HepG2 (cell line): ENCODE results near the gene MRPL51. TPM values are rescaled to one million over a fixed set of nuclear protein-coding genes. Genes with fewer than 3 reads are reported as not detected.

Experiments used
- ARID3A ChIP-seq: IDR thresholded peaks from 2 replicates; pipeline ENCODE4 v1.6.1; 2012; ENCODE audit warnings: low read depth, low read length, improper control_type of control experiment
- BCLAF1 ChIP-seq: fragments of 450-650 bp; IDR thresholded peaks from 2 replicates; pipeline ENCODE4 v1.6.1; 2017; ENCODE audit warnings: mild to moderate bottlenecking
- CENPBD1 ChIP-seq: sonication (generic); formaldehyde crosslinking; IDR thresholded peaks from 2 replicates; pipeline ENCODE4 v1.8.0; 2022; ENCODE audit warnings: missing genetic modification reagents, low read depth, mild to moderate bottlenecking, borderline replicate concordance
- CREB3 ChIP-seq: sonication (generic); formaldehyde crosslinking; IDR thresholded peaks from 2 replicates; pipeline ENCODE4 v1.5.0; 2020; ENCODE audit warnings: missing genetic modification reagents
- HDAC6 ChIP-seq: fragments of 200-600 bp; sonication (generic); IDR thresholded peaks from 2 replicates; pipeline ENCODE4 v1.7.0; 2017; ENCODE audit warnings: mild to moderate bottlenecking, antibody characterized with exemption, low read length, low read depth
- MAF1 ChIP-seq: sonication (generic); formaldehyde crosslinking; IDR thresholded peaks from 2 replicates; pipeline ENCODE4 v1.5.0; 2020; ENCODE audit warnings: missing genetic modification reagents, borderline replicate concordance
- MTF1 ChIP-seq: sonication (generic); formaldehyde crosslinking; IDR thresholded peaks from 2 replicates; pipeline ENCODE4 v1.5.0; 2020; ENCODE audit warnings: missing genetic modification reagents
- MTF2 ChIP-seq: sonication (generic); formaldehyde crosslinking; IDR thresholded peaks from 2 replicates; pipeline ENCODE4 v1.5.0; 2020; ENCODE audit warnings: missing genetic modification reagents, borderline replicate concordance
- MYPOP ChIP-seq: sonication (generic); formaldehyde crosslinking; IDR thresholded peaks from 2 replicates; pipeline ENCODE4 v1.8.1; 2023; ENCODE audit warnings: mild to moderate bottlenecking, moderate library complexity, missing genetic modification reagents
- NONO ChIP-seq, 2 experiments: fragments of 450-650 bp in 1 of 2; sonication (generic) in 1 of 2; formaldehyde crosslinking in 1 of 2; IDR thresholded peaks in 1 of 2; conservative IDR thresholded peaks in 1 of 2; 2 replicates each; pipeline versions ENCODE4 v1.6.1 to v1.8.0; 2017 to 2022; ENCODE audit warnings: mild to moderate bottlenecking in 1 of 2, missing genetic modification reagents in 1 of 2, moderate library complexity in 1 of 2
- U2AF1 ChIP-seq: fragments of 200-400 bp; formaldehyde crosslinking; optimal IDR thresholded peaks from 2 replicates; pipeline ENCODE3; 2017; ENCODE audit warnings: mild to moderate bottlenecking, low read depth, low read length
- ZNF503 ChIP-seq: sonication (generic); formaldehyde crosslinking; IDR thresholded peaks from 2 replicates; pipeline ENCODE4 v1.4.0; 2020; ENCODE audit warnings: missing genetic modification reagents
- ZNF574 ChIP-seq: sonication (generic); formaldehyde crosslinking; IDR thresholded peaks from 2 replicates; pipeline ENCODE4 v1.4.0; 2020; ENCODE audit warnings: missing genetic modification reagents
- ZNF678 ChIP-seq: sonication (generic); formaldehyde crosslinking; IDR thresholded peaks from 2 replicates; pipeline ENCODE4 v1.4.0; 2020; ENCODE audit warnings: mild to moderate bottlenecking, missing genetic modification reagents
- polyA plus RNA-seq, 8 experiments: library from polyadenylated mRNA; depleted of rRNA in 3 of 8; stranded (reverse) in 7 of 8; unstranded in 1 of 8; fragments of >200 nt; fragmentation: Illumina TruSeq in 4 of 8; extraction: Trizol in 4 of 8; gene quantifications; 2 replicates each; pipeline versions ENCODE4 v1.2.1 to v1.2.3, GENCODE V29; 2011 to 2016; ENCODE audit warnings: low read depth in 4 of 8, missing spikeins in 1 of 8, mixed read lengths in 1 of 8; ENCODE audit not compliant: insufficient read depth in 1 of 8
- total RNA-seq, 5 experiments: library from RNA; depleted of rRNA; stranded (reverse); fragments of >200 nt; fragmentation: Illumina TruSeq; extraction: Trizol; gene quantifications; 2 replicates each; pipeline ENCODE4 v1.2.3, GENCODE V29; 2016; ENCODE audit warnings: low read depth in 1 of 5

MRPL51 gene
- total and polyA plus RNA-seq, 2 of the 13 experiments (the other 11 are each of a cell fraction or from before 2014, with no cell fraction given): 64.8 to 278 TPM

- TF ChIP-seq MTF1 (CRISPR knock-in tag) (0 out of 2 replicates have a peak, but pooled peaks have one; percentile 13), NONO (IDR thresholded peaks at IDR 0.05) (no peak), NONO (CRISPR knock-in tag; conservative IDR thresholded peaks at IDR 0.05) (peak; percentile 59), MTF2 (no peak), ZNF574 (CRISPR knock-in tag) (peak; percentile 52), HDAC6 (no peak), CENPBD1 (CRISPR knock-in tag) (no peak), U2AF1 (peak; percentile 61), ZNF503 (peak; percentile 72; the same call in 1 of the 2 replicates), CREB3 (CRISPR knock-in tag) (no peak), MYPOP (CRISPR knock-in tag) (0 out of 2 replicates have a peak, but pooled peaks have one; percentile 82), ZNF678 (CRISPR knock-in tag) (no peak), BCLAF1 (no peak), ARID3A (no peak), MAF1 (0 out of 2 replicates have a peak, but pooled peaks have one; percentile 16)
Measured at GRCh38 chr12:6451348-6452244, 41.5 kb downstream of the MRPL51 start, which contains the start of gene TAPBPL (continued).
